CD14-positive monocyte (primary cell): Measurements from ENCODE around the gene TNNI3. TPM values are rescaled to one million over a fixed set of nuclear protein-coding genes. Genes with fewer than 3 reads are reported as not detected.
A peak's percentile ranks its signal among the peaks of the same experiment; 100 is the strongest.
"Not testable (repeated sequence)": the region's sequence is repeated elsewhere in the genome, so short reads cannot be mapped to it uniquely, and the experiment has no call there.

ENCODE experiments used
- DNase-seq, 3 donors: peaks; one replicate each; pipeline ENCODE4 v3.0.0-alpha.2; 2011 to 2022
- H2AFZ ChIP-seq: 2 replicates; pipeline ENCODE4 v1.6.0; 2012; ENCODE audit warnings: mild to moderate bottlenecking, low read depth, low read length, inconsistent platforms; ENCODE audit not compliant: insufficient read depth, poor library complexity, severe bottlenecking
- H3K27ac ChIP-seq, 2 donors: 1 replicate in 1 of 2; 2 replicates in 1 of 2; pipeline ENCODE4 v1.5.1; 2012 to 2013; ENCODE audit warnings: low read length in 2 of 2, control low read depth in 1 of 2, inconsistent platforms in 1 of 2, low read depth in 1 of 2, mild to moderate bottlenecking in 1 of 2
- H3K27me3 ChIP-seq, 2 donors: one replicate each; pipeline versions ENCODE4 v1.6.0 to v1.6.1; 2011 to 2013; ENCODE audit warnings: low read length in 2 of 2; ENCODE audit not compliant: control insufficient read depth in 2 of 2, insufficient read depth in 2 of 2
- H3K36me3 ChIP-seq, 2 donors: replicated peaks in 1 of 2; 1 replicate in 1 of 2; 2 replicates in 1 of 2; pipeline versions ENCODE4 v1.5.1 to v1.6.1; 2012 to 2013; ENCODE audit warnings: low read length in 2 of 2, control low read depth in 1 of 2, inconsistent platforms in 1 of 2, mild to moderate bottlenecking in 1 of 2; ENCODE audit not compliant: insufficient read depth in 2 of 2, control insufficient read depth in 1 of 2
- H3K4me1 ChIP-seq, 2 donors: 1 replicate in 1 of 2; 2 replicates in 1 of 2; pipeline versions ENCODE4 v1.5.1 to v1.6.1; 2012 to 2013; ENCODE audit warnings: low read length in 2 of 2, control low read depth in 1 of 2, inconsistent platforms in 1 of 2, mild to moderate bottlenecking in 1 of 2, moderate library complexity in 1 of 2; ENCODE audit not compliant: insufficient read depth in 2 of 2, control insufficient read depth in 1 of 2
- H3K4me2 ChIP-seq: replicated peaks from 2 replicates; pipeline ENCODE3; 2012; ENCODE audit warnings: low read length, moderate library complexity, mild to moderate bottlenecking; ENCODE audit not compliant: poor library complexity, severe bottlenecking; ENCODE audit errors: extremely low read depth
- H3K4me3 ChIP-seq, 3 experiments: fragments of 200-600 bp in 1 of 3; sonication (generic) in 1 of 3; replicated peaks in 1 of 3; 1 replicate in 2 of 3; 2 replicates in 1 of 3; pipeline ENCODE4 v1.5.1; 2011 to 2013; ENCODE audit warnings: low read length in 3 of 3, mild to moderate bottlenecking in 3 of 3, control low read depth in 2 of 3, low read depth in 2 of 3, inconsistent platforms in 1 of 3, moderate library complexity in 1 of 3
- H3K79me2 ChIP-seq: 2 replicates; pipeline ENCODE4 v1.6.0; 2012; ENCODE audit warnings: mild to moderate bottlenecking, control low read depth, inconsistent platforms, low read length, moderate library complexity; ENCODE audit not compliant: insufficient read depth
- H3K9ac ChIP-seq: 2 replicates; pipeline ENCODE4 v1.6.0; 2017; ENCODE audit warnings: low read length, mild to moderate bottlenecking; ENCODE audit not compliant: insufficient read depth, poor library complexity, severe bottlenecking
- H3K9me3 ChIP-seq, 2 donors: replicated peaks in 1 of 2; 1 replicate in 1 of 2; 2 replicates in 1 of 2; pipeline versions ENCODE4 v1.5.1 to v1.6.1; 2012 to 2013; ENCODE audit warnings: low read length in 2 of 2, control low read depth in 1 of 2; ENCODE audit not compliant: control insufficient read depth in 1 of 2, insufficient read depth in 1 of 2
- H4K20me1 ChIP-seq: 2 replicates; pipeline ENCODE4 v1.6.0; 2012; ENCODE audit warnings: mild to moderate bottlenecking, low read length, control low read depth, moderate library complexity; ENCODE audit not compliant: insufficient read depth
- H3K27ac Mint-ChIP-seq, 7 donors: one replicate each; pipeline ENCODE4 v1.8.0; 2020; ENCODE audit warnings: mild to moderate bottlenecking in 7 of 7, mixed read lengths in 7 of 7, moderate library complexity in 6 of 7, inconsistent platforms in 2 of 7
- H3K27me3 Mint-ChIP-seq, 3 donors: one replicate each; pipeline ENCODE4 v1.8.0; 2021 to 2022; ENCODE audit warnings: low read depth in 3 of 3, mild to moderate bottlenecking in 3 of 3, mixed read lengths in 3 of 3, moderate library complexity in 3 of 3, inconsistent platforms in 1 of 3
- H3K36me3 Mint-ChIP-seq, 2 donors: one replicate each; pipeline ENCODE4 v1.8.0; 2020; ENCODE audit warnings: mixed read lengths in 2 of 2, inconsistent platforms in 1 of 2, mild to moderate bottlenecking in 1 of 2
- H3K4me1 Mint-ChIP-seq: one replicate; pipeline ENCODE4 v1.8.0; 2020; ENCODE audit warnings: mild to moderate bottlenecking, mixed read lengths
- H3K4me3 Mint-ChIP-seq, 2 donors: one replicate each; pipeline ENCODE4 v1.8.0; 2020; ENCODE audit warnings: mild to moderate bottlenecking in 2 of 2, mixed read lengths in 2 of 2, moderate library complexity in 1 of 2
- H3K9me3 Mint-ChIP-seq, 7 donors: one replicate each; pipeline ENCODE4 v1.8.0; 2020 to 2022; ENCODE audit warnings: mixed read lengths in 7 of 7, mild to moderate bottlenecking in 6 of 7, moderate library complexity in 6 of 7, inconsistent platforms in 2 of 7
- WGBS: methylation state at CpG from one replicate; pipeline ENCODE4 v1.1.5; 2013; ENCODE audit warnings: missing lambda C conversion rate; ENCODE audit not compliant: insufficient coverage; 5-methylcytosine and 5-hydroxymethylcytosine counted together
- intact Hi-C, 2 donors: fragments of 100-400 bp; cut with micrococcal nuclease; formaldehyde crosslinking; loops; one replicate each; pipeline versions ENCODE4 v1.15.0 to v1.15.1; 2023
- polyA plus RNA-seq, 3 donors: library from polyadenylated mRNA; depleted of rRNA in 1 of 3; unstranded in 2 of 3; stranded (reverse) in 1 of 3; fragments of 300-500 nt in 2 of 3; fragments of >200 nt in 1 of 3; fragmentation: Illumina TruSeq in 2 of 3; gene quantifications; 1 replicate in 2 of 3; 2 replicates in 1 of 3; pipeline ENCODE4 v1.2.3, GENCODE V29; 2012 to 2021
- TF ChIP-seq, protein P1 (sequence below): fragments of 200-600 bp; IDR thresholded peaks from one replicate; pipeline ENCODE4 v1.8.0; 2022; ENCODE audit warnings: antibody characterized with exemption, mild to moderate bottlenecking

Gene TNNI3
- polyA plus RNA-seq, 3 donors: 1.2 TPM; not detected in 2

DNA sequence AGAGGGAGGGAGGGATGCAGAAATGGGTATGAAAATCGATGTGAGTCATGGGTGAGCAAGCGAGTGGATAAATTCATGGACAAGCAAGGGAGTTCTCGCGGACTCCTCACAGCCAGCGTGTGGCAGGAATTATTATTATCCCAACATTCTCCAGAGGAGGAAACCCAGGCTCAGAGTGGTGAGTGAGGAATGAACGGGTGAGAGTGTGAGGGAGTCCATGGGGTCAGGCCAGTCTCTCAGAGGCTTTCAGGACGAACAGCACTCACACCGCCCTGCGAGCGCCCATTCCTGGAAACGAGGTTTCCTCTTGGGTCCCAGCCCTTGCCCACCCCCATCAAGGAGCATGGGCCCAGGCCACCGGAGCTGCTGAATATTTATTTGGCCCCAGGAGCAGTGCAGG, 15.2 kb upstream of the TNNI3 start:
- H3K9ac ChIP-seq: no peak overlapping the region
- peaks cover 15 to 17% of the 10 kb centered on the region in 2 donors for H3K9me3 ChIP-seq
- H3K36me3 Mint-ChIP-seq: peaks cover 0 to 2% of the 10 kb centered on the region in 2 donors
- H3K27me3 ChIP-seq: peaks cover 20 to 86% of the 10 kb centered on the region in 2 donors
- H3K4me3 ChIP-seq: no peak overlapping the region
- TF ChIP-seq, protein P1, sequence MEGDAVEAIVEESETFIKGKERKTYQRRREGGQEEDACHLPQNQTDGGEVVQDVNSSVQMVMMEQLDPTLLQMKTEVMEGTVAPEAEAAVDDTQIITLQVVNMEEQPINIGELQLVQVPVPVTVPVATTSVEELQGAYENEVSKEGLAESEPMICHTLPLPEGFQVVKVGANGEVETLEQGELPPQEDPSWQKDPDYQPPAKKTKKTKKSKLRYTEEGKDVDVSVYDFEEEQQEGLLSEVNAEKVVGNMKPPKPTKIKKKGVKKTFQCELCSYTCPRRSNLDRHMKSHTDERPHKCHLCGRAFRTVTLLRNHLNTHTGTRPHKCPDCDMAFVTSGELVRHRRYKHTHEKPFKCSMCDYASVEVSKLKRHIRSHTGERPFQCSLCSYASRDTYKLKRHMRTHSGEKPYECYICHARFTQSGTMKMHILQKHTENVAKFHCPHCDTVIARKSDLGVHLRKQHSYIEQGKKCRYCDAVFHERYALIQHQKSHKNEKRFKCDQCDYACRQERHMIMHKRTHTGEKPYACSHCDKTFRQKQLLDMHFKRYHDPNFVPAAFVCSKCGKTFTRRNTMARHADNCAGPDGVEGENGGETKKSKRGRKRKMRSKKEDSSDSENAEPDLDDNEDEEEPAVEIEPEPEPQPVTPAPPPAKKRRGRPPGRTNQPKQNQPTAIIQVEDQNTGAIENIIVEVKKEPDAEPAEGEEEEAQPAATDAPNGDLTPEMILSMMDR: no peak
- peak overlapping the region in 1 of 2 donors; percentile 76 for H3K4me3 Mint-ChIP-seq
- peaks cover 14% of the 10 kb centered on the region for H3K4me1 Mint-ChIP-seq
- DNase-seq: no peak
- 10% methylated on average over 2 of the region's 12 CpGs for WGBS
- peaks cover 74 to 92% (median 91%) of the 10 kb centered on the region in 3 donors for H3K27me3 Mint-ChIP-seq
- no peak overlapping the region for H2AFZ ChIP-seq
- no peak overlapping the region for H3K27ac Mint-ChIP-seq
- no peak overlapping the region for H3K27ac ChIP-seq
- H3K79me2 ChIP-seq: no peaks in the 10 kb centered on the region
- H3K36me3 ChIP-seq: no peaks in the 10 kb centered on the region
- peaks cover 9 to 16% of the 10 kb centered on the region in 2 donors for H3K4me1 ChIP-seq
- no peaks in the 10 kb centered on the region for H4K20me1 ChIP-seq
- no peak overlapping the region for H3K4me2 ChIP-seq
- H3K9me3 Mint-ChIP-seq: peaks cover 4 to 37% (median 20%) of the 10 kb centered on the region in 7 donors
- intact Hi-C loops: no loop called here

DNA sequence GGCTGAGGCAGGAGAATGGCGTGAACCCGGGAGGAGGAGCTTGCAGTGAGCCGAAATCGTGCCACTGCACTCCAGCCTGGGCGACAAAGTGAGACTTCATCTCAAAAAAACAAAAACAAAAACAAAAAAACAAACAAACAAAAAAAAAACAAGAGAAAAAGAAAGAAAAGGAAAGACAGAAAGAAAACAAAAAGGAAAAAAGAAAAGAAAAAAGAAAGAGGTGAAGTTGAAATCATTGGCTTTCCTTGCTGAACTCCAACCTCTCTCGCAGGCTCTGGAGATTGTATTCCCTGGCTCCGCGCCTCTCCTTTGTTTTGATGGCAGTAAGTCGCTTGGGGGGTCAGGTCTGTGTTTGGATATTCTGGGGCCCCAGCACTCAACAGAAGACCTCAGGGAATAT, 14.8 kb upstream of the TNNI3 start:
- H3K9ac ChIP-seq, DNase-seq, H3K79me2 ChIP-seq, H4K20me1 ChIP-seq, H3K36me3 Mint-ChIP-seq, H2AFZ ChIP-seq, H3K27ac Mint-ChIP-seq, H3K27ac ChIP-seq, H3K4me2 ChIP-seq, intact Hi-C loops, H3K36me3 ChIP-seq, H3K4me3 ChIP-seq: not testable (repeated sequence)
- peaks cover 10 to 19% of the 10 kb centered on the region in 2 donors for H3K4me1 ChIP-seq
- Mint-ChIP-seq H3K4me1 (peaks cover 14% of the 10 kb centered on the region), H3K4me3 (peak overlapping the region in 1 of 2 donors; percentile 76), H3K27me3 (peaks cover 72 to 92% (median 91%) of the 10 kb centered on the region in 3 donors), H3K9me3 (peaks cover 4 to 39% (median 20%) of the 10 kb centered on the region in 7 donors)
- H3K27me3 ChIP-seq: peaks cover 20 to 86% of the 10 kb centered on the region in 2 donors
- WGBS: 53% methylated on average over 4 of the region's 9 CpGs
- peaks cover 15 to 17% of the 10 kb centered on the region in 2 donors for H3K9me3 ChIP-seq
